Keratinocyte (primary cell): Measurements from ENCODE around the gene HNRNPK. TPM values are rescaled to one million over a fixed set of nuclear protein-coding genes. Genes with fewer than 3 reads are reported as not detected.

Experiments
- DNase-seq: peaks from one replicate; pipeline ENCODE4 v3.0.0-alpha.2; 2011; ENCODE audit warnings: low read depth, missing footprints, low spot score
- FAIRE-seq: peaks from 2 replicates; lab custom pipeline; 2011; peaks lifted over from hg19 to GRCh38; lab: Jason Lieb, UNC
- H2AFZ ChIP-seq: 2 replicates; pipeline ENCODE4 v1.6.0; 2012; ENCODE audit warnings: low read length, control low read depth, inconsistent platforms; ENCODE audit not compliant: control insufficient read depth
- H3K27ac ChIP-seq: 2 replicates; pipeline ENCODE4 v1.5.1; 2011; ENCODE audit warnings: low read length; ENCODE audit not compliant: control insufficient read depth, insufficient read depth
- H3K27me3 ChIP-seq: 3 replicates; pipeline ENCODE4 v1.6.0; 2011; ENCODE audit warnings: low read length; ENCODE audit not compliant: control insufficient read depth, insufficient read depth; ENCODE audit errors: extremely low read depth
- H3K36me3 ChIP-seq, 2 experiments: 2 replicates in 1 of 2; 3 replicates in 1 of 2; pipeline ENCODE4 v1.5.1; 2011; ENCODE audit warnings: low read length in 2 of 2, mild to moderate bottlenecking in 1 of 2; ENCODE audit not compliant: control insufficient read depth in 2 of 2, insufficient read depth in 2 of 2; ENCODE audit errors: extremely low read depth in 1 of 2
- H3K4me1 ChIP-seq: 3 replicates; pipeline ENCODE4 v1.5.1; 2011; ENCODE audit warnings: low read length; ENCODE audit not compliant: control insufficient read depth, insufficient read depth; ENCODE audit errors: extremely low read depth
- H3K4me2 ChIP-seq: 3 replicates; pipeline ENCODE4 v1.6.0; 2011; ENCODE audit warnings: low read depth, low read length; ENCODE audit not compliant: control insufficient read depth, insufficient read depth; ENCODE audit errors: extremely low read depth
- H3K4me3 ChIP-seq, 3 experiments: fragments of 200-600 bp in 1 of 3; sonication (generic) in 1 of 3; 2 replicates in 2 of 3; 3 replicates in 1 of 3; pipeline ENCODE4 v1.5.1; 2011 to 2016; ENCODE audit warnings: low read length in 3 of 3, mild to moderate bottlenecking in 3 of 3, control low read depth in 2 of 3, inconsistent platforms in 1 of 3, low read depth in 1 of 3, mixed read lengths in 1 of 3, mixed run types in 1 of 3, moderate library complexity in 1 of 3; ENCODE audit not compliant: control insufficient read depth in 2 of 3, insufficient read depth in 2 of 3; ENCODE audit errors: extremely low read depth in 1 of 3
- H3K79me2 ChIP-seq: 2 replicates; pipeline ENCODE4 v1.6.0; 2012; ENCODE audit warnings: low read length; ENCODE audit not compliant: control insufficient read depth, insufficient read depth
- H3K9ac ChIP-seq: 3 replicates; pipeline ENCODE4 v1.6.0; 2011; ENCODE audit warnings: low read length; ENCODE audit not compliant: control insufficient read depth, insufficient read depth; ENCODE audit errors: extremely low read depth
- H3K9me1 ChIP-seq: 3 replicates; pipeline ENCODE4 v1.6.0; 2011; ENCODE audit warnings: low read length; ENCODE audit not compliant: control insufficient read depth, insufficient read depth; ENCODE audit errors: extremely low read depth
- H3K9me3 ChIP-seq: 2 replicates; pipeline ENCODE4 v1.5.1; 2012; ENCODE audit warnings: low read depth, low read length; ENCODE audit not compliant: control insufficient read depth
- H4K20me1 ChIP-seq: 3 replicates; pipeline ENCODE4 v1.6.0; 2011; ENCODE audit warnings: low read length; ENCODE audit not compliant: control insufficient read depth, insufficient read depth; ENCODE audit errors: extremely low read depth
- EZH2 ChIP-seq: IDR thresholded peaks from one replicate; pipeline ENCODE4 v1.6.1; 2012; ENCODE audit warnings: inconsistent platforms, mild to moderate bottlenecking, low read length, moderate library complexity
- dilution Hi-C: fragments of 300-500 bp; cut with MboI; formaldehyde crosslinking; loops from one replicate; pipeline ENCODE4 v1.7.0; 2020; ENCODE audit warnings: low sequenced_read_pairs; ENCODE audit not compliant: extremely low pct_ligation_motif_present
- polyA plus RNA-seq, 5 experiments: library from polyadenylated mRNA; depleted of rRNA in 3 of 5; stranded (reverse) in 3 of 5; stranded (forward) in 1 of 5; unstranded in 1 of 5; fragments of >200 nt; gene quantifications; 1 replicate in 1 of 5; 2 replicates in 3 of 5; 3 replicates in 1 of 5; pipeline versions ENCODE4 v1.2.1 to v1.2.3, GENCODE V29; 2011 to 2012; ENCODE audit warnings: missing spikeins in 2 of 5, low read depth in 1 of 5, low replicate concordance in 1 of 5
- TF ChIP-seq, protein P1 (sequence below), 3 experiments: IDR thresholded peaks in 1 of 3; conservative IDR thresholded peaks in 1 of 3; optimal IDR thresholded peaks in 1 of 3; 2 replicates in 2 of 3; 3 replicates in 1 of 3; pipeline versions ENCODE3 to v1.5.1; 2011; ENCODE audit warnings: low read length in 3 of 3, mild to moderate bottlenecking in 3 of 3, moderate library complexity in 2 of 3, control low read depth in 1 of 3, inconsistent platforms in 1 of 3; ENCODE audit not compliant: insufficient read depth in 2 of 3; ENCODE audit errors: extremely low read depth in 1 of 3

HNRNPK gene
- polyA plus RNA-seq, 1 donor (not counting 4 experiments of a cell fraction or from before 2014, with no cell fraction given) = 661 TPM

DNA sequence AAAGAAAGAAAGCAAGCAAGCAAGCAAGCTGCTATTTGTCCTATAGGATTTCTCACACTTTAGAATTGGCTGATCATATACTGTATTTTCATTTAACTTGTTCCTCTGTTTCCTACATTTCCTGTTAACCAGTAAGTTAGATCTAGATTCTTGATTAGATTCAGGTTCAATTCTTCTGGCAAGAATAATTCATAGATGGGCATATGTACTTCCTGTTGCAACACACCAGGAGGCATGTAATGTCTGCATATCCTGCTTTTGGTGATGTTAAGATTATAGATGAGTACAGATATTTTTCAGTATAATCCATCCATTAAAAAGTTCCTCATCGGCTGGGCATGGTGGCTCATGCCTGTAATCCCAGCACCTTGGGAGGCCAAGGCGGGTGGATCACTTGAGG, 48.0 kb downstream of the HNRNPK start:
- Histone ChIP-seq H3K9me1 (no peaks in the 10 kb centered on the region), H2AFZ (no peak overlapping the region), H3K27me3 (no peaks in the 10 kb centered on the region), H3K27ac (no peak overlapping the region), H3K4me3 (no peak overlapping the region), H4K20me1 (no peaks in the 10 kb centered on the region), H3K4me1 (peaks cover 30% of the 10 kb centered on the region), H3K36me3 (no peaks in the 10 kb centered on the region), H3K9me3 (no peaks in the 10 kb centered on the region), H3K9ac (no peak overlapping the region), H3K79me2 (no peaks in the 10 kb centered on the region), H3K4me2 (peak overlapping the region; percentile 41)
- DNase-seq (no peak), FAIRE-seq (no peak)
- TF ChIP-seq, protein P1, sequence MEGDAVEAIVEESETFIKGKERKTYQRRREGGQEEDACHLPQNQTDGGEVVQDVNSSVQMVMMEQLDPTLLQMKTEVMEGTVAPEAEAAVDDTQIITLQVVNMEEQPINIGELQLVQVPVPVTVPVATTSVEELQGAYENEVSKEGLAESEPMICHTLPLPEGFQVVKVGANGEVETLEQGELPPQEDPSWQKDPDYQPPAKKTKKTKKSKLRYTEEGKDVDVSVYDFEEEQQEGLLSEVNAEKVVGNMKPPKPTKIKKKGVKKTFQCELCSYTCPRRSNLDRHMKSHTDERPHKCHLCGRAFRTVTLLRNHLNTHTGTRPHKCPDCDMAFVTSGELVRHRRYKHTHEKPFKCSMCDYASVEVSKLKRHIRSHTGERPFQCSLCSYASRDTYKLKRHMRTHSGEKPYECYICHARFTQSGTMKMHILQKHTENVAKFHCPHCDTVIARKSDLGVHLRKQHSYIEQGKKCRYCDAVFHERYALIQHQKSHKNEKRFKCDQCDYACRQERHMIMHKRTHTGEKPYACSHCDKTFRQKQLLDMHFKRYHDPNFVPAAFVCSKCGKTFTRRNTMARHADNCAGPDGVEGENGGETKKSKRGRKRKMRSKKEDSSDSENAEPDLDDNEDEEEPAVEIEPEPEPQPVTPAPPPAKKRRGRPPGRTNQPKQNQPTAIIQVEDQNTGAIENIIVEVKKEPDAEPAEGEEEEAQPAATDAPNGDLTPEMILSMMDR (optimal IDR thresholded peaks at IDR 0.05 in 1 of 3, IDR thresholded peaks at IDR 0.05 in 1 of 3, conservative IDR thresholded peaks at IDR 0.05 in 1 of 3; ENCODE audit: extremely low read depth in 1 of 3, insufficient read depth in 2 of 3, low read length in 3 of 3) = no peak
- no peak for TF ChIP-seq EZH2
- dilution Hi-C loops = no loop called here

DNA sequence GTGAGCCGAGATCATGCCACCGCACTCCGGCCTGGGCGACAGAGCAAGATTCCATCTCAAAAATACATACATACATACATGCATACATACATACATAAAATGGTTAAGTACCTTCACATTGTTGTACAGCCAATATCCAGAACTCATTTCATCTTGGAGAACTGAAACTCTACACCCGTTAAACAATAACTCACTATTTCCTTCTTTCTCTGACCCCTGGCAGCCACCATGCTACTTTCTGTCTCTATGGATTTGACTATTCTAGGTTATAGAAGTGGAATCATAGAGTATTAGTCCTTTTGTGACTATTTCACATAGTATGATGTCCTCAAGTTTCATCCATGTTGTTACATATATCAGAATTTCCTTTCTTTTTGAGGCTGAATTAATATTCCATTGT, 49.1 kb downstream of the HNRNPK start:
- Histone ChIP-seq H3K9me3 (no peaks in the 10 kb centered on the region), H3K4me1 (peaks cover 30% of the 10 kb centered on the region), H3K36me3 (no peaks in the 10 kb centered on the region), H2AFZ (peak overlapping the region; percentile 84), H3K27ac (no peak overlapping the region), H3K9ac (no peak overlapping the region), H3K79me2 (no peaks in the 10 kb centered on the region), H3K4me3 (no peak overlapping the region), H3K27me3 (no peaks in the 10 kb centered on the region), H3K4me2 (no peak overlapping the region), H4K20me1 (no peaks in the 10 kb centered on the region), H3K9me1 (no peaks in the 10 kb centered on the region)
- dilution Hi-C loops = no loop called here
- FAIRE-seq (no peak), DNase-seq (no peak)
- TF ChIP-seq EZH2 = no peak
- TF ChIP-seq, protein P1 (optimal IDR thresholded peaks at IDR 0.05 in 1 of 3, IDR thresholded peaks at IDR 0.05 in 1 of 3, conservative IDR thresholded peaks at IDR 0.05 in 1 of 3; ENCODE audit: extremely low read depth in 1 of 3, insufficient read depth in 2 of 3, low read length in 3 of 3) = no peak
